GM19351 (cell line): ENCODE measurements around the gene SLC45A1.

Experiments used
- ATAC-seq: cut with Tn5 transposase; IDR thresholded peaks from one replicate; pipeline ENCODE4 v1.9.1; 2021; ENCODE audit warnings: mild to moderate bottlenecking, moderate library complexity; ENCODE audit not compliant: unreplicated experiment

Gene SLC45A1

GRCh38 chr1:8382608-8383505 lies 64.9 kb downstream of the SLC45A1 start:
- no peak for ATAC-seq

GRCh38 chr1:8384088-8384487 lies 66.2 kb downstream of the SLC45A1 start:
- no peak for ATAC-seq

GRCh38 chr1:8384577-8384976 lies 66.7 kb downstream of the SLC45A1 start:
- no peak for ATAC-seq

GRCh38 chr1:8386247-8386646 lies 68.3 kb downstream of the SLC45A1 start:
- no peak for ATAC-seq

- ATAC-seq: no peak
Observed at GRCh38 chr1:8388732-8389562, 71.0 kb downstream of the SLC45A1 start.

GRCh38 chr1:8389958-8390535 lies 72.1 kb downstream of the SLC45A1 start:
- no peak for ATAC-seq

- ATAC-seq: no peak
Observed at GRCh38 chr1:8390707-8391106, 72.8 kb downstream of the SLC45A1 start.

- ATAC-seq: no peak
Observed at GRCh38 chr1:8392522-8392921, 74.6 kb downstream of the SLC45A1 start.
